GM12874 (cell line): ENCODE data around the gene CDR2.

Experiments
- TF ChIP-seq, protein P1 (sequence below): IDR thresholded peaks from 2 replicates; pipeline ENCODE4 v1.5.1; 2011; ENCODE audit warnings: low read depth, mild to moderate bottlenecking, control low read depth, low read length, moderate library complexity; ENCODE audit not compliant: insufficient read depth

CDR2 gene

DNA sequence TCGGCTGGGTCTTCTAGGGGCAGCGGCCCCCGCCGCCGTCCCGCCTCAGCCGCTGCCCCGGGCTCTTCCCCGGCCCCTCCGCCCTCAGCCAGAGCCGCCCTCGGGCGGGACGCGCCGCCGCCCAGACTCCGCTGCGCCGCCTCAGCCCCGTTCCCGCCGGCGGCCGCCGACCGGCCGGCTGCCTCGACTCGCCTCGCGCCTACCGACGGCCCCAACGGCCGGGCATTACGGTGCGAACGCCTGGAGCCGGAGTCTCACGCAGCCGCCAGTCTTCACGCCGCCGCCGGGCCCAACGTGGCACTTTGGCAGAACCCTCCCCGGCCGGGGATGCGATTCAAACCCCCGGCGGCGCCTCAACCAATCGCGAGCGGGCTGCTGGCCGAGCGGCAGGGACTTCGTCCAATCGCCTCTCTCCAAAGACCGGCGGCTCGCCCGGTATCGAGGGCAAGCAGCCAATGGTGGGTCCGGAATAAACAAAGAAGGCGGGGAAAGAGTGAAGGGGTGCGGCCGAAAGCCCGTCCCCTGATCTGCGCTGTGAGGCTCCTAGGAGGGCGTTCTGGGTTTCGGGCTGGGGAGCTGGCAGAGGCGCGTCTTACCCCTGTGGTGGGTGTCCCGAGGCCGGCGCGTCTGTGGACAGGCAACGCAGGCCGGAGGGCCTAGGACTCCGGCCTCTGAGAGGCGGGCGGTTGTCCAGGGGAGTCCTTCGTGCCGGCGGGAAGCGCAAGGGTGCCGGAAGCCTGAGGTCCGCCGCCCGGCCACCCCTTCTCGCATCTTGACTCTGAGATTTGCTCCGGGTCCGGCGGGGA lies at the start of gene CDR2:
Gene CDR2, minus strand, starts transcription at position 309 of the 806 bp plus-strand sequence. CDS start 310 bp downstream, outside the sequence.
- TF ChIP-seq, protein P1, sequence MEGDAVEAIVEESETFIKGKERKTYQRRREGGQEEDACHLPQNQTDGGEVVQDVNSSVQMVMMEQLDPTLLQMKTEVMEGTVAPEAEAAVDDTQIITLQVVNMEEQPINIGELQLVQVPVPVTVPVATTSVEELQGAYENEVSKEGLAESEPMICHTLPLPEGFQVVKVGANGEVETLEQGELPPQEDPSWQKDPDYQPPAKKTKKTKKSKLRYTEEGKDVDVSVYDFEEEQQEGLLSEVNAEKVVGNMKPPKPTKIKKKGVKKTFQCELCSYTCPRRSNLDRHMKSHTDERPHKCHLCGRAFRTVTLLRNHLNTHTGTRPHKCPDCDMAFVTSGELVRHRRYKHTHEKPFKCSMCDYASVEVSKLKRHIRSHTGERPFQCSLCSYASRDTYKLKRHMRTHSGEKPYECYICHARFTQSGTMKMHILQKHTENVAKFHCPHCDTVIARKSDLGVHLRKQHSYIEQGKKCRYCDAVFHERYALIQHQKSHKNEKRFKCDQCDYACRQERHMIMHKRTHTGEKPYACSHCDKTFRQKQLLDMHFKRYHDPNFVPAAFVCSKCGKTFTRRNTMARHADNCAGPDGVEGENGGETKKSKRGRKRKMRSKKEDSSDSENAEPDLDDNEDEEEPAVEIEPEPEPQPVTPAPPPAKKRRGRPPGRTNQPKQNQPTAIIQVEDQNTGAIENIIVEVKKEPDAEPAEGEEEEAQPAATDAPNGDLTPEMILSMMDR: no peak

DNA sequence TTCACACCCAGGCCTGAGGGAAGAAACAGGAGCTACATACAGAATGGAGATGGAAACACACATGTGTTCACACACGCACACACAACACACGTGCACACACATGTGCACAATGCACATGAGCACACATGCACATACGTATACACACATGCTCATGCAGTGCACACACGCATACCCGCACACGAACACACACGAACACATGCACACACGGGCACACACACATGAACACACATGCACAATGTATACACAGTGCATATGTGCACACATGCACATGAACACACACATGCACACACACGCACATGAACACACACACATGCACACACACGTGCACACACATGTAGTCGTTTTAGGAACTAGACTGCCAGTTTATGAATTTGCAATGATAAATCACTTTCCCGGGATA lies 49.3 kb upstream of the CDR2 start:
- TF ChIP-seq, protein P1: no peak

DNA sequence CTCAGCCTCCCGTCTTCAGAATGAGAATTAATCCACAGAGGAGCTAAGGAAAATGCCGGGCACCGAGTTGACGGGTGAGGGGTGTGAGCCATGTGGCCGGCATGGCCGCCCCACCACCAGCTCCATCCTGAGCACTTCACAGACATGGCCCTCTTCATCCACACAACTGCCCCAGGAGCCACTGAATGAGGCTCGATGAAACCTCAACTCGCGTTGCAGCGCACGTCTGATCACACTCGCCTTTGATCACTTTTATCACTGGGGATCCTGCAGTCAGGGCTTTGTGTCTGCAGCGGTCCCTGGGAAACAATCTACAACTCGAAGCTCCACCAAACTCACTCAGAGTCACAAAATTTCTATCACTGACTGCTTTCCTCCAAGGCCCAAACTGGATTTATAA lies 46.7 kb upstream of the CDR2 start:
- TF ChIP-seq, protein P1: no peak

- TF ChIP-seq, protein P1: no peak
Measured at GRCh38 chr16:22420606-22421135, 46.3 kb upstream of the CDR2 start.

GRCh38 chr16:22419908-22420307 lies 45.5 kb upstream of the CDR2 start:
- TF ChIP-seq, protein P1: no peak

- TF ChIP-seq, protein P1: no peak
Measured at GRCh38 chr16:22418826-22419225, 44.4 kb upstream of the CDR2 start.

GRCh38 chr16:22417019-22417418 lies 42.6 kb upstream of the CDR2 start:
- TF ChIP-seq, protein P1: no peak
